WTC11 (cell line): Measurements from ENCODE around the gene LRRC9. TPM values are rescaled to one million over a fixed set of nuclear protein-coding genes. Genes with fewer than 3 reads are reported as not detected.

ENCODE experiments used
- ATAC-seq: fragments of 200-7000 bp; cut with Tn5 transposase; 2 replicates; pipeline ENCODE4 v1.10.0; 2021; ENCODE audit warnings: mild to moderate bottlenecking, moderate library complexity
- CTCF ChIA-PET: fragments of 300-600 bp; sonication (Branson Sonifier 250); formaldehyde crosslinking; loops from one replicate; lab custom pipeline; 2021; ENCODE audit warnings: antibody characterized with exemption; lab: Charles Lee
- POLR2A ChIA-PET: fragments of 350-600 bp; sonication (Branson Sonifier 250); formaldehyde crosslinking; loops from one replicate; lab custom pipeline; 2021; ENCODE audit warnings: antibody characterized with exemption; lab: Charles Lee
- DNase-seq: peaks from one replicate; pipeline ENCODE4 v3.0.0; 2021; ENCODE audit warnings: low spot score
- H3K27ac Mint-ChIP-seq: 2 replicates; pipeline ENCODE4 v1.8.0; 2021; ENCODE audit warnings: mixed read lengths
- H3K27me3 Mint-ChIP-seq: 2 replicates; pipeline ENCODE4 v1.8.0; 2021; ENCODE audit warnings: low read depth, mild to moderate bottlenecking, moderate library complexity, mixed read lengths
- H3K36me3 Mint-ChIP-seq: 2 replicates; pipeline ENCODE4 v1.8.0; 2021; ENCODE audit warnings: mixed read lengths
- H3K4me1 Mint-ChIP-seq: 2 replicates; pipeline ENCODE4 v1.8.0; 2022; ENCODE audit warnings: mixed read lengths
- H3K4me3 Mint-ChIP-seq: 2 replicates; pipeline ENCODE4 v1.8.0; 2021; ENCODE audit warnings: mild to moderate bottlenecking, moderate library complexity, mixed read lengths
- H3K9me3 Mint-ChIP-seq: 2 replicates; pipeline ENCODE4 v1.8.0; 2021; ENCODE audit warnings: mixed read lengths
- E2F5 ChIP-seq: sonication (generic); formaldehyde crosslinking; IDR thresholded peaks from 2 replicates; pipeline ENCODE4 v1.8.1; 2022; ENCODE audit warnings: mild to moderate bottlenecking, moderate library complexity, missing genetic modification reagents
- ELF4 ChIP-seq: sonication (generic); formaldehyde crosslinking; IDR thresholded peaks from 2 replicates; pipeline ENCODE4 v1.8.1; 2022; ENCODE audit warnings: low read depth, mild to moderate bottlenecking, moderate library complexity, missing genetic modification reagents
- ERG ChIP-seq: fragments of 250-450 bp; sonication (Bioruptor Pico); IDR thresholded peaks from 2 replicates; pipeline ENCODE4 v1.8.0; 2021; ENCODE audit warnings: mild to moderate bottlenecking
- FOXP1 ChIP-seq: sonication (generic); formaldehyde crosslinking; IDR thresholded peaks from 2 replicates; pipeline ENCODE4 v1.8.0; 2022; ENCODE audit warnings: missing genetic modification reagents, mild to moderate bottlenecking, moderate library complexity, borderline replicate concordance
- FOXP4 ChIP-seq: sonication (generic); formaldehyde crosslinking; IDR thresholded peaks from 2 replicates; pipeline ENCODE4 v1.8.0; 2022; ENCODE audit warnings: mild to moderate bottlenecking, missing genetic modification reagents
- HMGA2 ChIP-seq: fragments of 250-450 bp; sonication (Bioruptor Pico); IDR thresholded peaks from 2 replicates; pipeline ENCODE4 v1.4.0; 2021; ENCODE audit warnings: mild to moderate bottlenecking, moderate library complexity
- IRF2 ChIP-seq: sonication (generic); formaldehyde crosslinking; IDR thresholded peaks from 2 replicates; pipeline ENCODE4 v1.8.0; 2022; ENCODE audit warnings: low read depth, missing genetic modification reagents, borderline replicate concordance
- JUN ChIP-seq: sonication (generic); formaldehyde crosslinking; IDR thresholded peaks from 2 replicates; pipeline ENCODE4 v1.8.0; 2023; ENCODE audit warnings: mild to moderate bottlenecking, missing genetic modification reagents
- KAT7 ChIP-seq: sonication (generic); formaldehyde crosslinking; IDR thresholded peaks from 2 replicates; pipeline ENCODE4 v1.8.1; 2023; ENCODE audit warnings: missing genetic modification reagents, mild to moderate bottlenecking, borderline replicate concordance
- OVOL2 ChIP-seq: fragments of 250-450 bp; sonication (Bioruptor Pico); IDR thresholded peaks from 2 replicates; pipeline ENCODE4 v1.9.0; 2021; ENCODE audit warnings: mild to moderate bottlenecking, borderline replicate concordance
- PREB ChIP-seq: sonication (generic); formaldehyde crosslinking; IDR thresholded peaks from 2 replicates; pipeline ENCODE4 v1.8.1; 2022; ENCODE audit warnings: mild to moderate bottlenecking, missing genetic modification reagents, moderate library complexity, borderline replicate concordance
- RORB ChIP-seq: fragments of 250-450 bp; sonication (Bioruptor Pico); IDR thresholded peaks from 2 replicates; pipeline ENCODE4 v1.9.0; 2021; ENCODE audit warnings: mild to moderate bottlenecking
- TEAD1 ChIP-seq: sonication (generic); formaldehyde crosslinking; IDR thresholded peaks from 2 replicates; pipeline ENCODE4 v1.8.0; 2022; ENCODE audit warnings: mild to moderate bottlenecking, missing genetic modification reagents
- TP53 ChIP-seq: sonication (generic); formaldehyde crosslinking; IDR thresholded peaks from 2 replicates; pipeline ENCODE4 v1.8.1; 2023; ENCODE audit warnings: mild to moderate bottlenecking, missing genetic modification reagents
- ZMAT4 ChIP-seq: fragments of 250-450 bp; sonication (Bioruptor Pico); IDR thresholded peaks from 2 replicates; pipeline ENCODE4 v1.9.0; 2021; ENCODE audit warnings: mild to moderate bottlenecking
- ZNF317 ChIP-seq: sonication (generic); formaldehyde crosslinking; IDR thresholded peaks from 2 replicates; pipeline ENCODE4 v1.8.1; 2023; ENCODE audit warnings: low read depth, mild to moderate bottlenecking, moderate library complexity, missing genetic modification reagents, borderline replicate concordance
- ZNF396 ChIP-seq: fragments of 250-450 bp; sonication (Bioruptor Pico); IDR thresholded peaks from 2 replicates; pipeline ENCODE4 v1.8.0; 2021; ENCODE audit warnings: mild to moderate bottlenecking, moderate library complexity, borderline replicate concordance
- ZNF512 ChIP-seq: sonication (generic); formaldehyde crosslinking; IDR thresholded peaks from 2 replicates; pipeline ENCODE4 v1.8.1; 2022; ENCODE audit warnings: missing genetic modification reagents, borderline replicate concordance
- total RNA-seq: library from RNA; stranded (reverse); gene quantifications from 3 replicates; pipeline ENCODE4 v1.2.3, GENCODE V29; 2021

LRRC9 gene
- total RNA-seq, 1 experiment from 2014 or later, result 0.79 TPM

- Mint-ChIP-seq H3K36me3 (no peaks in the 10 kb centered on the region), H3K4me3 (no peak overlapping the region), H3K27me3 (0 out of 2 replicates have a peak, but pooled peaks cover under 1% of the 10 kb centered on the region), H3K9me3 (no peaks in the 10 kb centered on the region), H3K27ac (no peak overlapping the region), H3K4me1 (peaks cover under 1% of the 10 kb centered on the region)
- TF ChIP-seq IRF2 (CRISPR knock-in tag) (no peak), OVOL2 (CRISPR knock-in tag) (no peak), ZMAT4 (no peak), FOXP4 (CRISPR knock-in tag) (no peak), FOXP1 (CRISPR knock-in tag) (no peak), ERG (no peak)
- peak; percentile 81 for ATAC-seq
- no peak for DNase-seq
- ChIA-PET CTCF (interaction anchor here (0.7 kb wide), 1 partner anchor 85 kb away, joined by 3 read pairs; no protein-coding TSS in a partner anchor), POLR2A (no interaction called here)
Observed at GRCh38 chr14:59904184-59904583, 15.8 kb upstream of the LRRC9 start.

GRCh38 chr14:59905188-59905587 is 14.8 kb upstream of the LRRC9 start:
- ATAC-seq (no peak), DNase-seq (no peak)
- Mint-ChIP-seq H3K4me1 (peaks cover 11% of the 10 kb centered on the region), H3K36me3 (no peaks in the 10 kb centered on the region), H3K9me3 (no peaks in the 10 kb centered on the region), H3K27me3 (no peaks in the 10 kb centered on the region), H3K27ac (no peak overlapping the region), H3K4me3 (no peak overlapping the region)
- ChIA-PET POLR2A (no interaction called here), CTCF (interaction anchor here (0.7 to 1.0 kb wide), 3 partner anchors 15 to 86 kb away, joined by 3 read pairs; partner anchors contain the start of gene LRRC9)
- no peak for TF ChIP-seq KAT7 (CRISPR knock-in tag)
- TF ChIP-seq ZNF317 (CRISPR knock-in tag), result no peak
- TF ChIP-seq E2F5 (CRISPR knock-in tag), result no peak
- no peak for TF ChIP-seq OVOL2 (CRISPR knock-in tag)
- TF ChIP-seq ZNF396 (CRISPR knock-in tag), result no peak
- no peak for TF ChIP-seq RORB (CRISPR knock-in tag)
- TF ChIP-seq TP53 (CRISPR knock-in tag), result no peak
- no peak for TF ChIP-seq ZNF512 (CRISPR knock-in tag)
- no peak for TF ChIP-seq ERG
- no peak for TF ChIP-seq HMGA2
- no peak for TF ChIP-seq ELF4 (CRISPR knock-in tag)
- TF ChIP-seq TEAD1 (CRISPR knock-in tag), result no peak
- no peak for TF ChIP-seq JUN (CRISPR knock-in tag)
- TF ChIP-seq PREB (CRISPR knock-in tag), result no peak
